Measurements from ENCODE around the gene NPSR1.

GRCh38 chr7:34675749-34676374, 17.8 kb downstream of the NPSR1 start:
- peak in 2 of 7 experiments; percentile 35 to 40 for TF ChIP-seq CTCF (IDR thresholded peaks at IDR 0.05)
- no peak for TF ChIP-seq POLR2A (IDR thresholded peaks at IDR 0.05)
- no peak for TF ChIP-seq POLR2AphosphoS5 (IDR thresholded peaks at IDR 0.05)
- no peak for TF ChIP-seq EP300 (IDR thresholded peaks at IDR 0.05)
